ENCODE measurements around the gene WLS. TPM values are rescaled to one million over a fixed set of nuclear protein-coding genes. Genes with fewer than 3 reads are reported as not detected.
A peak's percentile ranks its signal among the peaks of the same experiment; 100 is the strongest.

Gene WLS
- total RNA-seq, 4 donors from 2014 or later, result 44.4 to 114 (median 55.2) TPM

DNA sequence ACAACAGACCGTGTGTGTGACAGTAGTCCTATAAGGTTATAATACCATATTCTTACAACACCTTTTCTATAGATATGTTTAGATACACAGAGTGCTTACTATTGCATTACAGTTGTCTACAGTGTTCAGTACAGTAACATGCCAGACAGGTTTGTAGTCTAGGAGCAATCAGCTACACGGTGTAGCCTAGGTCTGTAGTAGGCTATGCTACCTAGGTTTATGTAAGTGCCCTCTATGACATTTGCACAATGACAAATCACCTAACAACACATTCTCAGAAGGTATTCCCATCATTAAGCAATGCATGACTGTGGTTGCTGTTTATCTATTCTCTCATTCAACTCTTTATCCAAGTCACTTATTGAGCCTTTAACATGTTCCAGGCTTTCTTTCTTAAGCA, 1.8 kb upstream of the WLS start:
- DNase-seq (ENCODE audit: low spot score) (no peak), ATAC-seq (ENCODE audit: low FRiP score) (no peak)
- TF ChIP-seq, protein P1, sequence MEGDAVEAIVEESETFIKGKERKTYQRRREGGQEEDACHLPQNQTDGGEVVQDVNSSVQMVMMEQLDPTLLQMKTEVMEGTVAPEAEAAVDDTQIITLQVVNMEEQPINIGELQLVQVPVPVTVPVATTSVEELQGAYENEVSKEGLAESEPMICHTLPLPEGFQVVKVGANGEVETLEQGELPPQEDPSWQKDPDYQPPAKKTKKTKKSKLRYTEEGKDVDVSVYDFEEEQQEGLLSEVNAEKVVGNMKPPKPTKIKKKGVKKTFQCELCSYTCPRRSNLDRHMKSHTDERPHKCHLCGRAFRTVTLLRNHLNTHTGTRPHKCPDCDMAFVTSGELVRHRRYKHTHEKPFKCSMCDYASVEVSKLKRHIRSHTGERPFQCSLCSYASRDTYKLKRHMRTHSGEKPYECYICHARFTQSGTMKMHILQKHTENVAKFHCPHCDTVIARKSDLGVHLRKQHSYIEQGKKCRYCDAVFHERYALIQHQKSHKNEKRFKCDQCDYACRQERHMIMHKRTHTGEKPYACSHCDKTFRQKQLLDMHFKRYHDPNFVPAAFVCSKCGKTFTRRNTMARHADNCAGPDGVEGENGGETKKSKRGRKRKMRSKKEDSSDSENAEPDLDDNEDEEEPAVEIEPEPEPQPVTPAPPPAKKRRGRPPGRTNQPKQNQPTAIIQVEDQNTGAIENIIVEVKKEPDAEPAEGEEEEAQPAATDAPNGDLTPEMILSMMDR (IDR thresholded peaks at IDR 0.05), result no peak

GRCh38 chr1:68233202-68233601, 879 bp upstream of the WLS start:
- TF ChIP-seq, protein P1 (IDR thresholded peaks at IDR 0.05), result no peak
- DNase-seq (ENCODE audit: low spot score) (no peak), ATAC-seq (ENCODE audit: low FRiP score) (no peak)

GRCh38 chr1:68231627-68232288, 565 bp downstream of the WLS start:
- TF ChIP-seq, protein P1 (IDR thresholded peaks at IDR 0.05), result no peak
- DNase-seq (ENCODE audit: low spot score) (peak; percentile 42), ATAC-seq (ENCODE audit: low FRiP score) (peak; percentile 51)

DNA sequence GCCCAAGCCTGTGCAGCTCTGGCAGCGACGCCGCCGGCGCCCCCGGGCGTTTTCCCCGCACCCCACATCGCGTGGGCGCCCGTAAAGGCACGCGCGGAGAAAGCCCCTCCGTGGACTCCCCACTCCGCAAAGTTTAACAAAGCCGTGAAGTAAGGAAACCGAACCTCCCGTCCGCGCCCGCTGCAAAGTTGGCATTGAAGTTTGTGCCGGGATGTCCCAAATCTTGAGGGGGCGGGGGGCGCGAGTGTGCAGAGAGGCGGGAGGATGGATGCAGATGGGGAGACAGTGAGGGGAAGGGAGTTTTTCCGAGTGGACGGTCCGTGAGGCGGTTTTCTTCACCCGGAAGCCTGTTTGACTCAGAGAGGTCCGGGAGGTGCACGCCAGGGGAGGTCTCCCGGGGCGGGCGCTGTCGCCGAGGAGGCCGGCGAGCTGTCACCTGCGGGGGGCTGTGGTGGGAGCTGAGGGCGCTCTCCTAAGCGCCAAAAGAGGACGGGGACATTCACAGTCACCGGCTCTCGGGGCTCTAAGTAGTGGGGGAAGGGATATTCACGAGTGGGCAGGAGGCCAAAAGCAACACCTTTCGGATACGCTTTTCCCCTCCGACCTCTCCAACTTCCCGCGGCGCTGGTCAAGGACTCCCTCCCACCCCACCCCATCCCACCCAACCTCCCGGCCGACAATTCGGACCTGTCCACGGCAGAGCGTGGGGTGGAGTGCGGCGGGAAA, 1.3 kb downstream of the WLS start:
- ATAC-seq (ENCODE audit: low FRiP score), result peak; percentile 46
- TF ChIP-seq, protein P1 (IDR thresholded peaks at IDR 0.05), result no peak
- DNase-seq (ENCODE audit: low spot score), result no peak

DNA sequence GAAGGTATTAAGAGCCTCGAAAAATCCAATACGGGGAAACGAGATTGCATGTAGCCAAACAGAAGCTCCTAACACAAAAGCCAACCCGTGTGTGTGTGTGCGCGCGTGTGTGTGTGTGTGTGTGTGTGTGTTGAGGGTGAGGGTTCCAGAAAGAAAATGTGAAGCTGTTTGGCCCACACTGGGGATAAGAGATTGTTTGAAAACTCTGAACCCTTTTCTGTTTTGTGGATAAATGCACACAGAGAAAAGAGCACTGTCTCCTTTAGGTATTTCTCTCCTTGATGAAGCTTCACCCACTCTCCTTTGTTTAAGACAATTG, 1.9 kb downstream of the WLS start:
- DNase-seq (ENCODE audit: low spot score) (no peak), ATAC-seq (ENCODE audit: low FRiP score) (no peak)
- TF ChIP-seq, protein P1 (IDR thresholded peaks at IDR 0.05), result no peak

- ATAC-seq (ENCODE audit: low FRiP score) (no peak), DNase-seq (ENCODE audit: low spot score) (no peak)
- TF ChIP-seq, protein P1 (IDR thresholded peaks at IDR 0.05), result no peak
Observed at GRCh38 chr1:68229650-68230483, 2.5 kb downstream of the WLS start.

Measured in omental fat pad (tissue), 4 donors.